CD4-positive, alpha-beta T cell treated with Interferon alpha-2 for 1 hour (primary cell): ENCODE measurements around the gene CDK5RAP3.
"Not testable (repeated sequence)": the region's sequence is repeated elsewhere in the genome, so short reads cannot be mapped to it uniquely, and the experiment has no call there.

Source experiments
- DNase-seq, 2 donors: peaks; one replicate each; pipeline ENCODE4 v3.0.0-alpha.2; 2020 to 2022

The CDK5RAP3 gene

DNA sequence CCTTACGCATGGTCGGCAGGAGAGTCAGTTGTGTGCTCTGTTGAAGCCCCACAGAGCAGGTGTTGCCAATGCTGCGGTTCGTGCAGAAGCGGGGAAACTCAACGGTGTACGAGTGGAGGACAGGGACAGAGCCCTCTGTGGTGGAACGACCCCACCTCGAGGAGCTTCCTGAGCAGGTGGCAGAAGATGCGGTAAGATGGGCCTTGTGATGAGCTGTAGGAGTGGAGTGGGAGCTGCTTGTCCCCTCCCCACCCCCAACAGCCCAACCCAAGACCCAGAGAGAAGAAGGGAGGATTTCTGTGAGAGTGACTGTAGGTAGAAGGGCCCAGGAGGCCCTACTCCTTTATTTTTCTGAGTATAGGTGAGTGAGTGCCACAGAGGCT lies 4.9 kb downstream of the CDK5RAP3 start:
- no peak for DNase-seq

DNA sequence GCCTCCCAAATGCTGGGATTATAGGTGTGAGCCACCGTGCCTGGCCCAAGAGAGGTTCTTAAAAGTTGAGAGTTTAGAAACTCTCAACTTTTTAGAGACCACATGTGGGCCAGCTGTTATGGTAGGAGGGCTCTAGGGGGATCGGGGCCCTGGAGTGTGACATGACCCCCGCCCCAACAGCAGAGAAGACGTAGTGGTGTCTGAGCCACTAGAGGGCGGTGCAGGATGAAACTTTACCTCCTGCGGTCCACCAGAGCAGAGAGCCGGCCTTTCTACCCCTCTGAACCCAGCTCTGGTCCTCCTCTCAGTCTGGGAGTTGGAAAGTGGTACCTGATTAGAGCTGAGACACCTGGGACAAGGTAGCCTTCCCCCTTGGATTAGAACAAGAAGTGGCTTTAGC lies 7.4 kb downstream of the CDK5RAP3 start:
- DNase-seq: peak; percentile 45 to 63

DNA sequence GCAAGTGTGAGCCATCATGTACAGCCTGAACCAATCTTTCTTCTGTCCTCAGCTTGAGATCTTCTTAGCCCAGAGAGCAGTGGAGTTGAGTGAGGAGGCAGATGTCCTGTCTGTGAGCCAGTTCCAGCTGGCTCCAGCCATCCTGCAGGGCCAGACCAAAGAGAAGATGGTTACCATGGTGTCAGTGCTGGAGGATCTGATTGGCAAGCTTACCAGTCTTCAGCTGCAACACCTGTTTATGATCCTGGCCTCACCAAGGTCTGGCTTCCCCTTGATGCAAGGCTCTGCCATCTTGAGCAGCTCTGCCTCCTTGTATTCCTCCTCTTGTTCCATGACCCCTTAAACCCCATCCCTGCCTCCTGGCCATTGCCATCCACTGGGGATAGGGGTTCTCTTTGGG lies 9.6 kb downstream of the CDK5RAP3 start:
- no peak for DNase-seq

DNA sequence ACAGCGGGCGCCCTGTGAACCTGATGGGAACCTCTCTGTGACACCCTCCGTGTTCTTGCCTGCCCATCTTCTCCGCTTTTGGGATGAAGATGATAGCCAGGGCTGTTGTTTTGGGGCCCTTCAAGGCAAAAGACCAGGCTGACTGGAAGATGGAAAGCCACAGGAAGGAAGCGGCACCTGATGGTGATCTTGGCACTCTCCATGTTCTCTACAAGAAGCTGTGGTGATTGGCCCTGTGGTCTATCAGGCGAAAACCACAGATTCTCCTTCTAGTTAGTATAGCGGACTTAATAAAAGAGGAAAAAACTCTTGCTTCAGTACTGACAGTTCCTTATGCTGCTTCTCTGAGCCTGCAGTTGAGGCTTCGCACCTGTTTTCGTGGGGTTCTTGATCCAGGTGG lies 10.5 kb downstream of the CDK5RAP3 start:
- DNase-seq: peak in 1 of 2 donors; percentile 26

DNA sequence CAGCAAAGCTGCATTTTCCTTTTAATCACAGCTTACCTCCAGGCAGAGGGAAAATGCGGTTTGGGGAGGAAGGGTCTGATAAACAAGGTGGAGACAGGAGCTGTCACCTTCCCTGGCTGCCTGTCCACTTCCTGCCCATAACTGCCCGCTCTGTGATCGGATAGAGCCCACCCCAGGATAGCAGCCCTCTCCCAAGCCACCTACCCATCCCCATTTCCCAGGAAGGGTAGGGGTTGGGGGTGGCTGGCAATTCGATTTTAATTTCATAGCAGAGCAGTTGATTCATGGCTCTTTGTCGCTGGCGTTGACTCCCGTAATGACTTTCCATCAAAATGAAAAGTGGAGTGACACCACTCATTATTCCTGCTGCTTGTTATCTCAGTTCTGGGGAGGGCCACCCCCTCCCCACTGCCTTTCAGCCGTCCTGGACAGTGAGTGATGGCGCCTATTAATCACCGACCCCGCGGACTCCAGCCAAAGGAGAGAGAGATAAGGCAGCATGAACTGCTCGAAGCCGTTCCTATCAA lies 11.2 kb downstream of the CDK5RAP3 start:
- DNase-seq: no peak

DNA sequence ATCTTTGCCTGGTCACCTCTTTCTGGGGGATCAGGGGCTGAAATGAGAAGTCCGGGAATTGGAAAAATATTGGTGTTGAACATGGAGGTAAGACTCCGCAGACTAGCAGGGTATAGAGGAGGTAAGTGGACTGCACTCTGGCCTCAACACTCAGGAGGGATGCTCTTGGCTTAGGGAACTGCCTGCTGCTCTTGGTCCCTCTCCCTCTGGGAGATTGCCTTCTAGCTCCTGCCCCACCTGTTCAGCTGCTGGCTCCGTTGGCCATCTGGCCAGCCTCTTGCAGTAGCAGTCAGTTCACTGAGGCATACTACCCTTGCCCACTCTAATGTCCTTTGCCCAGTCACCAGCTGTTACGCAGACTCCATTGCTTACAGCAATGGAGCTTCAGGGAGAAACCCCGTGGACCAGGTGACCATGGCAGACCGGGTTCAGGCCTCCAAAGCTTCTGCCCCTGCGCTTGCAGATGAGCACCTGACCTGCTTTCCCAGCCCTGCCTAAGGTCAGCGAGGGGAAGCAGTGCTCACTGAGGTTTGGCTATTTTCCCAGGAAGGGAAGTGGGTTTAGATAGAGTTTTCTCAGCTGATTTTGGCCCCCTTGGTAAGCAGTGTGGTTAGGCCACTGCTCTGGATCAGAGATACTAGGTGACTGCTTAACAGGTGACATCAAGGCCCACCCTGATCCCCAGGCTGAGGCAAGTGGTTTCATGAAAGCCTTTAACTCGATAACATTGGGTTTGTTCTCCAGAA lies 11.9 kb downstream of the CDK5RAP3 start:
- no peak for DNase-seq

DNA sequence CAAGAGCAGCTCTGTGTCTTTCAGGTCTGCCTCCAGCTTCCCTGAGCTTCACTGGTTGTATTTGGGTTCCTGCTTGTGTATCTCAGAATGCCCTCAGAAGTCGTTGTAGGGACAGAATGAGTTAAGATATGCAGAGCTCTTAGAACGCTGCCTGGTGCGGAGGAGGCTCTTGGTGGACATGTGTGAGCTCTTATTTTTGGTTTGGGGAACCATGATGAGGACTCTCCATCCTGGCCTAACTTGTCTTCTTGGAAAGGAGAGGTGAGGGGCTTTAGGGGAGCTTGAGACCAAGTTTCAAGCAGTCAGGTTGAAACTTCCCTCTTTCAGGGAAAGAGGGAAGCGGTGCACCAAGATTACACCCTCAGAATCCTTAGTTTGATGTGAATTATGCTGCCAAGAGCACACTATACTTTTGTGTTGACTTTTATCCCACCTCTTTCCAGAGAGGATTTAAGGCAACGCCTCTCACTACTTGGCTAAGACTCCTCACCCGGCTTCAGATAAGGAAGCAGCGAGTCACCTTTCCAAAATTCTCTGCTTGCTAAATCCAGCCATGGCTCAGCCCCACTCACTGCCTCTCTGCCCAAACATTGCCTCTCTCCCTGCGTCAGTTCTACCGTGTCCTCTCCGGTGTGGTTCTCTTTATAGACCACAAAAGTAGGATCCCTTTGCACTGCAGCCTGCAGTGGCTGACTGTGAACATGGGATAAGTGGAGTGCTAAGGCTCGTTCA lies 12.7 kb downstream of the CDK5RAP3 start:
- DNase-seq: no peak

DNA sequence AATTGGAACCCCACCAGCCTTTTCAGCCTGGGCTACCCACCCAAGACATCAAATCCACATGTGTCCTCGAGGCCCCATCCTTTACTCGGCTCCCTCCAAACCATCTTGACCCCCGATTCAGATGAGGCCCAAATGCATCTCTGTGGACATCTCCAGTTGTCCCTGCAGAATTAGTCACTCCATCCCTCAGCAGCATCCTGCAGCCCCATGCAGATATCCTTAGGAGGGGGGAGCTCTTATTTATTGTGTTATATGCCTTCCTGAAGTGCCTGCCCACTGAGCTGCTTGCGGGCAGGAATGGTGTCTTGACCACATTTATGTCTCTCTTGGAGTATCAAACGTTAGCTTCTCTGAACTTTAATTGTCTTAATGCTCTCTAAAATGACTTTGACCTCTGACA lies 15.6 kb downstream of the CDK5RAP3 start:
- DNase-seq: no peak

DNA sequence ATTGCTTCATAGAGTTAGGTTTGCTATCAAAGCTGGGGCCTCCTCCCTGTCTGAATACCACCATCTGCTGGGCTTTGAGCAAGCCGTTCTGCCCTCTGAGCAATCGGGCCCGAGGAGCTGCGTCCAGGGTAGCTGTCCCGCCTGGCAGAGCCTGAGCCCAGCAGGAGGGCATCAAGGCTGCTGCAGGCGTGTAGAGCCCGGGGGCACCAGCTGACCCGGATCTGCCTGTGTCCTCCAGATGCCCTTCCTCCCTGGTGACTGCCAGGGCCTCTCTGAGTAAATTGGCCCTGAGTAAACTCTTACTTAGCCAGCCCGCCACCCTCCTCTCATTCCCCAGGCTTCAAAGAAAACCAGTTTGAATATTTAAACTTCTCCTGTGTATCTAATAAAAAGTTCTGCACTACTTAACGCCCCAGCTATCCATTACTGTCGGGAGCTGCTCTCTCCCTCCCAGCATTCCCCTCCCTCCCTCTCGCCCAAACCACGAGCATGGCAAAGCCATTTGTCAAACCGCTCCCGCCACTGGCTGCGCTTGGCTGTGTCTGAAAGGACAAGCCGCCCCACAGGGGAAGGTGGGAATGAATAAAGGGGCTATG lies 16.4 kb downstream of the CDK5RAP3 start:
- no peak for DNase-seq

DNA sequence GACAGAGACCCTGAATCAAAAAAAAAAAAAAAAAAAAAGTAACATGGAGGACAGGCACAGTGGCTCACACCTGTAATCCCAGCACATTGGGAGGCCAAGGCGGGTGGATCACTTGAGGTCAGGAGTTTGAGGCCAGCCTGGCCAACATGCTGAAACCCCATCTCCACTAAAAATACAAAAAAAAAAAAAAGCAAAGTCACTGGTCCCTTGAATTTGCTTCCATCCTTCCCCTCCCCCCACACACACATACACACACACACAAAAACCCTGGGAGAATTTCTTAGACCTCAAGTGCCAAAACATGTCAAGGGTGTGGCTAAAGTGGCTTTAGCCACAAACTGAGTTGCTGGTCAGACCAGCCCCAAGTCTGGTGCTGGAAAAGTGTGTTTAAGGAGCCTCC lies 17.5 kb downstream of the CDK5RAP3 start:
- not testable (repeated sequence) for DNase-seq

DNA sequence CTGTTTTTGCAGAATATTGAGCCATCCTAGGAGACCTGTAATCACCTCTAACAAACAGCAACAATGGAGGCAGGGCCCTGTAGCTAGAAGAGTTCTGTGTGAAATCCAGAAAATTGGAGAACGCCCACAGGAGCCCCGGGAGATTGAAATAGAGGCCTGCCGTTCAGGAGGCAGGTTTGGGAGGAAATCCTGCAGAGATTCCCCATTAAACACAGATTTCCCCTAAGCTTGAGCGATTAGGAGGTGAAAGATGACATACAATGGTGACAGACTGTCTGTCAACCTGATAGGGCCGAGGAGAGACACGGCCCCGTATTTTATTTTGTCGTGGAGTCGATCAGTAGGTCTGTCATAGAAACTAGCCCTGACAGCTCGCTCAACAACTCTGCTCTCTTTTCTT lies 18.2 kb downstream of the CDK5RAP3 start:
- no peak for DNase-seq

DNA sequence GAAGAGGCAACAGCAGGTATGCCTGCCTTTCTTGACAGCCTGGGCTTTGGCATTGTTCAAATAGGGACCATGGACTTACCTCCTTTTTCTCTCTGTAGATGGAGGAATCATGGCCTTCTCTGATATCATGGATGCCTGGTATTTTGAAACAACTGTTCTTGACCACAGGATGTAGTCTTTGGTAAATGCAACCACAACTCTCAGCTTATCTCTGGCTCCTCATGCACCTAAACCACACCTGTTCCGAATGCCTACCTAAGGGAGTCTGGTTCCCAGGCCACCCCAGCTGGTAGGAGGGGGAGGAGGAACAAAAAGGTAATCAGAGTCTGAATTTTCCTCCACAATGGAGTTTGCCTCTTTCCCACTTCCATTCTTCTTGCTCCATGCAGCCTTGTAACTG lies 18.8 kb downstream of the CDK5RAP3 start:
- DNase-seq: no peak

DNA sequence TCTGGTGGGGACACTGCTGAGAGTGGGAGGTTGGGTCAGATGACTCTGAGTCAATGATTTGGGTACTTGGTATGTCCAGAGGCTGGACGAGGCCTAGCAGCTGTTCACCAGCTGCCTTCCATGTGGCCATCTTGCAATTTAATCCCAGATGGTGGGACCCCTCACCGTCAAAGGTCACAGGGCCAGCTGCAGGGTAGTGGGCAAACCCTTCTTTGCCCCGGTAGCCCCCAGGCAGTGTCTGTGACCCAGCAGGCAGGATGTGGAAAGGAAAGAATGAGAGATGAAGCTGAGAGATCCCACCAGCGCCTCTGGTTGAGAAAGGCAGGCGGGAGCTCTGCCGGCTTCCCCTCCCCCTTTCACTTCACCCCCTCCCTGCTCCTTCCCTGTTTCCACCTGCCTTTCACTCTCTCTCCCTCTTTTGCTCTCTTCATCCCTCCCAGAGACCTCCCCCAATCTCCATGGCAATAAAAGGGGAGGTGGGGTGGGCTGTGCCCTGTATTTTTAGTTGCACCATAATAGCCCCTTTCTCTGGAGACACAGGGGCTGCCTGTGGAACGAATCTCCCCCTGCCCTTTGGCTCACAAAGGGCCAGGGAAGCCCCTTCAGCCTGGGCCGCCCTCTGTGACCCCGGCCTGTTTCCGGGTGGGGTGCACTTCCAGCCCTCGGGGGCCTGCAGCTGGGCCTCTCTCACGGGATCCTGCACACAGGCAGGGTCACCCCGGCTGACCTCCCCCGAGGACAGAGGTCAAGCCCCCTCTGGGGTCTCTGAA lies 20.2 kb downstream of the CDK5RAP3 start:
- no peak for DNase-seq

DNA sequence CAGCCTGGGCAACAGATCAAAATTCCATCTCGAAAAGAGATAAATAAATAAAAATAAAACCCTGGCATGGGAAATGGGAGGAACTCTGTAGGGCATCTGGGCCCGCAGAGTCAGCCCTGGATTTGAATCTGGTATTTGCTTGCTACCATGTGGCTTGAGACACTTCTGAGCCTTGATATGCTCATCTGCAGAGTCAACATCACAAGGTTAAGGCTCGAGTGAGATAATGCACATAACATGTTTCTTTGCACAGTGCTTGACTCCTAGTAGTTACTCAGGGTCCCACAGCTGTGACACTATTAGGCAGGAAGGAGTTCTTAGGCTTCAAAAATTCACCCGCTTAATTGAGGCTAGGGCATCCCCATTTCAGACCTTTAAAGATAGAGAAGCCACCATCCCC lies 21.3 kb downstream of the CDK5RAP3 start:
- no peak for DNase-seq

DNA sequence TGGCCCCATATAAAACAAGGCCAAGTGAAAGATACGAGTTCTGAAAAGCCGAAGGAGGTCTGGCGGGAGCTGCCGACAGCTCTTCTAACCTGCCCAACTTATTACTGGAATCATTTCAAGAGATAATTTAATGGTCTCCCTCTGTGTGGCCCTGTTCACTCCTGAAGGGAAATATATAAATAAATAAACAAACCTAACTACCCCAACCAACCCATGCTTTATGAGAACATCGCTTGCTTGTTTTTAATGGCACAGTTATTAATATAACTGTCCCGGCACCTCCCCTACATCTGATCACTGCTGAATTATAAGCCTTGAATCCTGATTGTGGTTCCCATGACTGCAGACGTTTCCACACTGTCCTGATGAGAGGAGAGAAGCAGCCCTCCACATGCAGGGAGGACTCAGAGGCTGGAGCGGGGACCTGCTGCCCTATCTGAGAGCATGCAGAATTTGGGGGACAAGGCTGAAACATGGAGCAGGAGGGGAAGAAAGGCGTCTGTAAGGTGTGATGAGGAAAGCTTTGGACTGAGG lies 22.2 kb downstream of the CDK5RAP3 start:
- DNase-seq: no peak

DNA sequence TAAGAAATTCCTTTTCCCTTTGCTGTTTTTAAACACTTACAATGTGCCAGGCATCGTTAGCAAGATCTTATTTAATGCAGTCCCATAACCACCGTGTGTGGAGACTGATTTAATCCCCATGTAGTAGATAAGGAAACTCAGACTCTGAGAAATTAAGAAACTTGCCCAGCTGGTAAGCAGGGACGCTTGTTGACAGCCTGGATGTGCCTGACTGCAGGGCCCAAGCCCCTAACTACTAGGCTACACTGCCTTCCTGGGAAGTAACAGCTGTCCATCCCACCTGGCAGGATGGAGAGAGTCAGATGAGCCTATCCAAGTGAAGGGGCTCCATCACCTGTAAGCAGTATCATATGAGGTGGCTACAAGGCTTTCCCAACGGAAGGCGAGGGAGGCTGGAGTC lies 23.1 kb downstream of the CDK5RAP3 start:
- no peak for DNase-seq

DNA sequence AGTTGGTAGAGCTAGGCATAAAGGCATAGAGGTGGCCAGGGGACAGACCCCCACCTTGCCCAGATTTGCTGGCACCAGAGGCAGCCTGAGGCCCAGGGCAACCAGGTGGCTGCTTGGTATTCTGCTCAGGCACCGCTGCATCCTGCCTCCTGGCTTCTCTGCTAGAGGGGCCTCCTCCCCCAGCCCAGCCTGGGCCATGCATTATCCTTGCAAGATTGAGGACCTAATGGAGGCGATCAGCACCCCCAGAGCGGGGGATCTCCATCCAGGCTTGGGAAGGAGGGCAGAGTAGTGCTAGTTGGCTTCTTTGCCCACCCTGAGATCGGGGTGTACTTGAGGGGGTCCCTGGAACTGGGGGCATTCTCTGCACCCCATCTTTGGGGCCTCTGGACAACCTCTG lies 23.8 kb downstream of the CDK5RAP3 start:
- no peak for DNase-seq

DNA sequence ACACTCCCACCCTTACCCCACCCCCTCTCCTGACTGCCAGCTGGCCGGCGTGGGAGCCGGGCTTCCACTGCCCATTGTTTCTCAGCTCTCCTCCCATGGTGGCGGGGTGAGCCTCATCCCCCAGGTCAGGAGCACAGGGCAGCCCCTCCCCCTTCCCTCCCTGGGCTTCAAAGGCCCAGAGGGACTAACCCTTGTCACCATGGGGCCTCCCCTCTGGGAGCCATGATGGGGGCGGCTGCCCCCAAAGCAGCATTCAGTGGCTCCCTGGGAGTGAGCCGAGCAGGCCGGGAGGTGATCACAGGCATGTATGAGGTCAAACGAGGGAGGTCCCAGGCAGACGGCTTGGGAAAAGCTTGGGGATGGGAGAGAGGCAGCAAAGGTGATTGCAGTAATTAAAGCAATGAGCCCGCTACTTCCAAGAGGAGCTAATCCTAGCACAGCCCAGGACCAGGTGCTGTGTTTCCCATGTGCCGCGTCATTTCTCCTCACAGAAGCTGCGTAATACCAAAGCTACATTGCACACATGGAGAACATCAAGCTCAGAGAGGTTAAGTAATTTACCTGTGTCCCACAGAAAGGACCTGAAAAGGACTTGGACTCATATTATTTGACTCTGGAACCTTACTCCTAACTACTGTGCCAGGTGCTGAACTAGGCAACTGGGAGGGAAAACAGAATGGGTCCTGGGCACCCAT lies 24.5 kb downstream of the CDK5RAP3 start:
- DNase-seq: no peak

DNA sequence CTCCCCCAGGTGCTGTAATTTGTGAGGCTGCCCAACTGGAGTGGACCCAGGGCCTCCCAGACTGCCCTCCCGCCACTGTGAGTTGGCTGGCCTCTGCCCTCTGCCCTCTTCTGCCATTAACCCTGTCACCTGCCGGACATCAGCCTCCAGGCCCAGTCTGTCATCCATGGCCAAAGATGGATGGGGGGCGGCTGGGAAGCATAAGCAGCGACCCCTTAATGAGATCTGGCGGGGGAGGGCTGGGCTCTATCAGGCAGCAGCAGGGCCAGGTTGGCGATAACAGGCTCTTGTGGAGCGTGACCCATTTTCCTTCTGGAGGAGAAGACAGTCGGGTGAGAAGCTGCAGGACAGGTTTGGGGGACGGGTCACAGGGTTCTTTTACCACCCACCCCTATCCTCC lies 25.3 kb downstream of the CDK5RAP3 start:
- no peak for DNase-seq

DNA sequence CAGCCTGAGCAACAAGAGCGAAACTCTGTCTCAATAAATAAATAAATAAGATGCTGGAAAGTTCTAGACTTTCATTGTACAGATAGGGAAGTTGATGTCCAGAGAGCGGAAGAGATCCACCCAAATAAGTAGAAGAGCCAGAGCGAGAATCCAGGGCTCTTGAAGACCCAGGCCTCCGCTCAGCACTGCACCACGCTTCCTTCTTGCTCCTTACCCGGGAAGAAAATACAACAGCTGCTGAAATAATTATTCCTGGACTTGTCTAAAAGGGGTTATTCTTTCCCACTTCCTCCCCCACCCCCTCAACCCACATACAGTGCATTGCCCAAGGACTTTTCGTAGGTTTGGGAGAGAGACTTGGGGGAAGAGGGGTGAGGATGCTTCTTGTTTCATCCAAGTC lies 26.7 kb downstream of the CDK5RAP3 start:
- DNase-seq: no peak

DNA sequence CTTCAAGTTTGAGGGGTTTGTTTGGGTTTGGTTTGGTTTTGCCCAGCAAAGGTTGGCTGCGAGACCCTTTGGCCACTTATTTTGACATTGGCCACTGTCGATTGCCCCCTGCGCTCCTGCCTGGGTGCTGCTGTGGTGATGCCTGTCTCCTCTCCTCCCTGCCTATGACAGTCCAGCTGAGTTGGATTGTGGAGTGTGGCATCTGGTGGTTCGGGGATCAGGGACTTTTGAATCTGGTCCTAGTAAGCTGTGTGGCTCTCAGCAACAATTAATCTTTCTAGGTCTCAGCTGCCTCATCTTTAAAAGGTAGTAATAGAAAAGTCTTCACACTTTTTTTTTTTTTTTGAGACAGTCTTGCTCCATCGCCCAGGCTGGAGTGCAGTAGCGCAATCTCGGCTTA lies 27.1 kb downstream of the CDK5RAP3 start:
- no peak for DNase-seq

DNA sequence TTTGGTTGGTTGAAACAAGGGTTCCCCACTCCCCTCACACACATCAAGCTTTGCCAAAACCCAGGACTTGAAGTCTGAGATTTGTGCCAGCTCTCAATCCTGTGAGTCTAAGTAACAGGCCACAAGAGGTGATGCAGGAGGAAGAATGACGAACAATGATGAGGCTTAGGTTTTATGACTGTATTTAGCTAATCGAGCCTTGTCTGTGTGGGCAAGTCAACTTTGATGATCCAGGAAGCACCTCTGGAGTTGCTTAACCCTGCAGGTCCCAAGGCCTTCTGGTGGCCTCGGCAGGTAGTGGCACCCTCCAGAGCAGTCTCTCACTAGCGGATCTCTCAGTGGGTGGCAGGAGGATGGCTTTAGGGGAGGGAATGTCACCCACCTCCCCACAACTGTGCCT lies 28.7 kb downstream of the CDK5RAP3 start:
- no peak for DNase-seq
